Spleen (tissue), 7 donors: ENCODE results near the gene HOXD13.

ENCODE experiments used
- CTCF ChIP-seq, 11 experiments: fragments of 200-600 bp in 7 of 11; fragments of 450-650 bp in 4 of 11; sonication (generic) in 4 of 11; IDR thresholded peaks in 8 of 11; conservative IDR thresholded peaks in 3 of 11; 1 replicate in 7 of 11; 2 replicates in 4 of 11; pipeline versions ENCODE4 v1.4.0 to v1.8.0; 2016 to 2021; ENCODE audit warnings: antibody characterized with exemption in 11 of 11, inconsistent platforms in 4 of 11, mild to moderate bottlenecking in 1 of 11
- POLR2A ChIP-seq, 3 donors: fragments of 450-650 bp; IDR thresholded peaks; one replicate each; pipeline ENCODE4 v1.5.1; 2017; ENCODE audit warnings: antibody characterized with exemption in 3 of 3, mild to moderate bottlenecking in 1 of 3
- POLR2AphosphoS5 ChIP-seq, 3 donors: sonication (generic); formaldehyde crosslinking; IDR thresholded peaks; one replicate each; pipeline ENCODE4 v1.5.1; 2017; ENCODE audit warnings: antibody characterized with exemption in 3 of 3
- donor health status: DM: no; HTN: no; CAD: no; lungs with moderate emphysema.
- donor health status: DM: no; HTN: no; CAD: no.
- donor health status: DM: no; HTN: no; CAD: no.

GRCh38 chr2:176129813-176130146, 37.3 kb downstream of the HOXD13 start:
- TF ChIP-seq CTCF (IDR thresholded peaks at IDR 0.05 in 8 of 11, conservative IDR thresholded peaks at IDR 0.05 in 3 of 11) (no peak), POLR2A (IDR thresholded peaks at IDR 0.05) (no peak), POLR2AphosphoS5 (IDR thresholded peaks at IDR 0.05) (no peak)
